HG03520 (cell line): ENCODE data around the gene KCNH8.

ENCODE experiments used
- ATAC-seq: cut with Tn5 transposase; IDR thresholded peaks from one replicate; pipeline ENCODE4 v1.9.1; 2021; ENCODE audit warnings: mild to moderate bottlenecking, moderate library complexity; ENCODE audit not compliant: unreplicated experiment

Gene KCNH8

DNA sequence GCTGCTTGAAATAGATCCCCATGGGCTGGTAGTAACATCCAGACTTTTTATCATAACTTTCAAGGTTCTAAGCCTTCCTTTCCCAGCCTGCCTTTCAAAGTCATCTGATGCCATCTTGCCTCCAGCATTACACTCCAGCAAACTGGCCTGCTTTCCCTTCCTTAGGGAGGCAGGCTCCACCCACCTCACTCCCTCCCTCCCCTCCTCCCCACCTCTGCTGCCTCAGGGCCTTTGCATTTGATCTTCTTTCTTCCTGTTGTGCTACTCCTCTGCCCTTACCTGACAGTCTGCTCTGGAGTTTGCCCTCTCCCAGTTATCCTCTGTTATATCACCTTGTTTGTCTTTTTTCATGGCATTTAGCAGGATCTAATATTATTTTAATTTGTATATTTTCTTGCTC is 319.5 kb downstream of the KCNH8 start:
- no peak for ATAC-seq

GRCh38 chr3:19471138-19471537 is 322.8 kb downstream of the KCNH8 start:
- no peak for ATAC-seq

GRCh38 chr3:19473971-19474580 is 325.8 kb downstream of the KCNH8 start:
- ATAC-seq, result no peak

DNA sequence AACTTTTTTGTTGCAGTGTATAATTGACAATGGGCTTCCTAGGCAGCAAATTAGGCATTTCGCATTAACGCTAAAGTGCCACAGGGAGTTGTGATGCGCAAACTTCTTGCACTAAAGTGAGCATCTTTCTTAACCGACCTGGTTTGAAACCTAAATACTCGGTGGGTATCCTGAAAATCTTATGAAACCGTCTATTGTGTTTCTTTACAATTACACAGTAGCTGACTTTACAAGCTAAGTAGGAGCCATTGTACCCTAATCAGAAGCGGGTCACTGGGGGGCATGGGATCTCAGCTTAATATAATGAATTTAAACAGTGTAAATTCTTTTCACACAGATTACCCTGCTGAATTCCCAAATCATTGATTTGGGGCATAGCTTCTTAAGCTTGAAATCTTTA is 328.0 kb downstream of the KCNH8 start:
- ATAC-seq, result no peak

DNA sequence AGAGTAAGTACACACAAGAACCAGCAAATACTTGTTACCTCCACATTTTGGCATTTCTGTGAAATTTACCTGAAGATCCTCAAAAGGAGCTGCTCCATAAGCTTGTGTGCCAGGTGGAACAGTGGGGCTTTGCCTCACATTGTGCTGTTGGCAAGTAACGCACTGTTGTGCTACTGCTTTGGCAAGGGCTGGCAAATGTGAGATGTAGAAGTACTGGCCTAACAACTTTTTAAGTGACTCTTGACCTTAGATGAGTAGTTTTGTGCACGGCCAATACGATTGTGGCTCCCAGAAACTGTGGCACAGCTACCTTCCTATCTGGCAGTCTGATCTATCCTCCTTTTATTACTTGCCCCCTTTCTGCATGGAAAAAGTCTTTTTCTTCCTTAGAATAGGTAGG is 337.0 kb downstream of the KCNH8 start:
- ATAC-seq, result no peak

- no peak for ATAC-seq
Measured at GRCh38 chr3:19487386-19487785, 339.1 kb downstream of the KCNH8 start.

DNA sequence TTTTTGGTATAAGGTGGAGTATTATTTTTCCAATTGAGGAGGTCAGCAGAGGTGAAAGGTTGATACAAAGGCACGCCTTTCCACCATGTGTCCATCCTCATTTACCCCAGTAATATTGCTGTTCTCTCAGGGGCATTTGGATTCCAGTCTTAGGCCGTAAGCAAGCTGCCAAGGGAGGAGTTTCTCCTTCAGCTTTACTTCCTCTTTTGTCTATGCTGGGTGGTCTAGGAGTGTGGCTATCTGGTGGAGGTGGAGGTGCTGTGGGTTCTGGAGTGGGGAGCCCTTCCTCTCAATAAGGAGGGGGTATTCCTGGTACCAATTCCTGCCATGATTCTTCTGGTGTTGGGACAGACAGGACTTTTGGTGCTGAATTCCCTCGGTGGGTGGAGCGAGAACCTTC is 340.6 kb downstream of the KCNH8 start:
- ATAC-seq, result no peak

DNA sequence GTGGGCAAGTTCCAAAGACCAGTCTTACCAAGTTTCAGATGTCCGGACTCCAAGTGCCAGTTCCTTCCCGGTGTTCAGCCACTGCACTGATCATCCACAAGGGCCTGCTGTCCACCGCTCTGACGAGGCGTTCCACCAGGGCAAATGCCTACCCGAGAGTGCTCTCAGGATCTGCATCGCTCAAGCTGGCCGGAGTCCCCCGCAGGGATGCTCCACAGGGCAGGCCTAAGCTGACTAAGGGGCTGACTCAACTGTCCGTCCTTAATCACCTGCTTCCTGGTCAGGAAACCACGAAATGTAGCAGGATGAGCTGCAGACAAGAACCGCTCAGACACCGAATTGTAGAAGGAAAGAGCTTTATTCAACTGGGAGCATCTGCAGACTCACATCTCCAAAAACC is 341.6 kb downstream of the KCNH8 start:
- no peak for ATAC-seq

- no peak for ATAC-seq
Measured at GRCh38 chr3:19506171-19506570, 357.9 kb downstream of the KCNH8 start.

GRCh38 chr3:19522305-19522704 is 374.0 kb downstream of the KCNH8 start:
- ATAC-seq, result no peak

DNA sequence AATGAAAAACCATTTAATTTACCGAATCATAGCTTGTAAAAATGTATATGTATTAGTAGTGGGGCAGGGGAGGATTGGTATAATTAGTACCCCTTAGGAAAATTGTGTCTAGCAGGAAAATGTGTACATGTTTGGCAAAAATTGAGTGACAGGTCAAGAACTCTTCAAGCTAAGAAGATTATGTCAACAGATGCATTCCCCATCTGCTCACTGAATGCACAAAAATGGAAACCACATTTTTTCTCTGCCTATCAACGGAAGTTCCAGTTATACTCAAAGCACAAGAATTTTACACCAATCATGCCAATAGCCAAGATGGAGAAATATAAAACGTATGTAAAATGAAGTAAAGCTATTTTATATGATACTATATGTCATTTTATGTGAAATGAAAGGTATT is 377.8 kb downstream of the KCNH8 start:
- ATAC-seq, result no peak

DNA sequence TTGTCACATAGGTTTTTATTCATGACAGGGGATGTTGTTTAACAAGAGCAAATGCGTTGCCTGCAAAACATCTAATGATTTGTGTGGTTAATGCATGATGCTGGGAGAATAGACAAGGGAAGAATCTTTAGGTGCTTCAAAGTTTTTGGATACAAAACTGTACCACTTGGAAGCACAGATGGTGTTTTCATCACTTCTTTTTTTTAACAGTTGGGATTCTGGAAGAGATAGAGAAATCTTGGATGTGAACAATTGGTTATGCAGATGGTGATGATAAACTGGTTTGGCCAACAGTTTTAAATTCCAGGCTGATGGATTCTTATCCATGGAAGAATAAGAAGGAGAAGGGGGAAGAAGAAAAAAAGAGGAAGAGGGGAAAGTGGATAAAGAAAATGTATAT is 379.4 kb downstream of the KCNH8 start:
- no peak for ATAC-seq

- no peak for ATAC-seq
Measured at GRCh38 chr3:19531426-19531825, 383.1 kb downstream of the KCNH8 start.

GRCh38 chr3:19539518-19540392 is 391.4 kb downstream of the KCNH8 start:
- peak; percentile 65 for ATAC-seq

- ATAC-seq, result peak; percentile 29
Measured at GRCh38 chr3:19540464-19540863, 392.2 kb downstream of the KCNH8 start.

DNA sequence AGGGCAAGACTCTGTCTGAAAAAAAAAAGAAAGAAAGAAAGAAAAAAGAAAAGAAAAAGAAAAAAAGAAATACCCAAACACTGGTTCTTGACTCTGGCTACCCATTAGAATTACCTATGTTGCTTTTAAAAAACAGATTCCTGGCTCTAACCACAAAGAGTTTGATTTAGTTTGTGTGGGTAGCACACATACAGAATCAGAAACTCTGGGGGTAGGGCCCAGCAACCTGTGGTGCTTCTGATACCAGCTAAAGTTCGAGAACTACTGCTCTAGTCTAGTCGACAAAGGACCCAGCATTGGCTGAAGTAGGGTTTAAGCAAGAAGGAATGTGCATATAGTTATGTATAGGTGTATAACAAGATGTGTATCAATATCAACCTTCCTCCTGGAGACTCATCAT is 393.0 kb downstream of the KCNH8 start:
- no peak for ATAC-seq

- ATAC-seq, result peak; percentile 37
Measured at GRCh38 chr3:19543212-19543841, 395.0 kb downstream of the KCNH8 start.

DNA sequence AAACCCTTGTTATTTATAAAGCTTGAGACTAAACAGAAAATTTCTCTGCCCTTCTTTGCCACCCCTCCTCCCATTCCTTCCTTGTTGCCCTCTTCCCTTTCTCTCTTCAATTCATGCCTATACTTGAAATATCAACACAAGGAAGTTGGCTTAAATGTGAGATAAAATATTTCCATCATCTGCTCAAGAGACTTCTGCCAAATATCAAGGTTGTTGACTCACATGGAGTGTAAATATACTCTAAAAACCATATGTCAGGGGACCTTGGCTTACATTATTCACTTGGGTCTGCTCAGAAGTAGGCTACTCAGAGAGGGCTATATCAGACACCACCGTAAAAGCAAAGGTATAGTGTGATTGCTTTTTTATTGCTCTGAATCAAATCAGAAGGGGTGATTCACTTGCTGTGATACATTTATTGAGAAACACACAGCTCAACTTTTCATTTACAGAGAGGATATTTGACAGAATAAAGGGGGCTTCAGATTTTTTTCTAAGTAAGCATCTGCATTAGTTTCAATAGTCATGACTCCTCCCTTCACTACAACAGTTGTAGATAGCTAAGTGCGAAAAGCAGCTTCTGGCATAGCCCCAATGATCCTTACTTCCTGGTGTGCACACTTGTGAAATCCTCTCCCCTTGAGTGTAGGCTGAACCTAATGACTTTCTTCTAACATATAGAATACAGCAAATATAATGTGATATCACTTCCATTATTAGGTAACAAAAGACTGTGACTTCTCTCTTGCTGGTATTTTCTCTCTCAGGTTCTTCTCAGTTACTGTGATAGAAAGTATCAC is 399.6 kb downstream of the KCNH8 start:
- ATAC-seq, result no peak

- peak; percentile 93 for ATAC-seq
Measured at GRCh38 chr3:19559724-19560442, 411.6 kb downstream of the KCNH8 start.

- ATAC-seq, result no peak
Measured at GRCh38 chr3:19573644-19574043, 425.3 kb downstream of the KCNH8 start.

GRCh38 chr3:19574268-19574667 is 426.0 kb downstream of the KCNH8 start:
- no peak for ATAC-seq
